HG02970 (cell line): ENCODE data around the gene OTOG.

Experiments used
- ATAC-seq: cut with Tn5 transposase; IDR thresholded peaks from one replicate; pipeline ENCODE4 v1.9.1; 2021; ENCODE audit warnings: mild to moderate bottlenecking, moderate library complexity, moderate number of reproducible peaks; ENCODE audit not compliant: unreplicated experiment, low FRiP score

OTOG gene

GRCh38 chr11:17516551-17517150 lies 30.4 kb upstream of the OTOG start:
- no peak for ATAC-seq

- no peak for ATAC-seq
Observed at GRCh38 chr11:17517186-17517585, 29.9 kb upstream of the OTOG start.

GRCh38 chr11:17518366-17518765 lies 28.7 kb upstream of the OTOG start:
- ATAC-seq: no peak

- ATAC-seq: no peak
Observed at GRCh38 chr11:17519061-17519885, 27.8 kb upstream of the OTOG start.

GRCh38 chr11:17521106-17521900 lies 25.8 kb upstream of the OTOG start:
- ATAC-seq: no peak

- no peak for ATAC-seq
Observed at GRCh38 chr11:17522655-17523054, 24.4 kb upstream of the OTOG start.

GRCh38 chr11:17524221-17524620 lies 22.8 kb upstream of the OTOG start:
- no peak for ATAC-seq

- no peak for ATAC-seq
Observed at GRCh38 chr11:17525570-17525969, 21.5 kb upstream of the OTOG start.

- ATAC-seq: no peak
Observed at GRCh38 chr11:17526326-17526725, 20.7 kb upstream of the OTOG start.

- no peak for ATAC-seq
Observed at GRCh38 chr11:17526931-17527627, 20.0 kb upstream of the OTOG start.

- ATAC-seq: no peak
Observed at GRCh38 chr11:17527628-17527995, 19.4 kb upstream of the OTOG start.

- no peak for ATAC-seq
Observed at GRCh38 chr11:17528181-17528691, 18.8 kb upstream of the OTOG start.

GRCh38 chr11:17528906-17529843 lies 17.9 kb upstream of the OTOG start:
- ATAC-seq: no peak

- no peak for ATAC-seq
Observed at GRCh38 chr11:17529844-17530185, 17.2 kb upstream of the OTOG start.

GRCh38 chr11:17531071-17531600 lies 15.9 kb upstream of the OTOG start:
- ATAC-seq: no peak

GRCh38 chr11:17531636-17532113 lies 15.4 kb upstream of the OTOG start:
- no peak for ATAC-seq

GRCh38 chr11:17532784-17533183 lies 14.3 kb upstream of the OTOG start:
- ATAC-seq: no peak

GRCh38 chr11:17533341-17533740 lies 13.7 kb upstream of the OTOG start:
- ATAC-seq: no peak

GRCh38 chr11:17533778-17534415 lies 13.2 kb upstream of the OTOG start:
- no peak for ATAC-seq
